ENCODE data around the gene RGS5. TPM values are rescaled to one million over a fixed set of nuclear protein-coding genes. Genes with fewer than 3 reads are reported as not detected.

RGS5 gene
- total RNA-seq, 1 experiment from 2014 or later, result 4.6 TPM

DNA sequence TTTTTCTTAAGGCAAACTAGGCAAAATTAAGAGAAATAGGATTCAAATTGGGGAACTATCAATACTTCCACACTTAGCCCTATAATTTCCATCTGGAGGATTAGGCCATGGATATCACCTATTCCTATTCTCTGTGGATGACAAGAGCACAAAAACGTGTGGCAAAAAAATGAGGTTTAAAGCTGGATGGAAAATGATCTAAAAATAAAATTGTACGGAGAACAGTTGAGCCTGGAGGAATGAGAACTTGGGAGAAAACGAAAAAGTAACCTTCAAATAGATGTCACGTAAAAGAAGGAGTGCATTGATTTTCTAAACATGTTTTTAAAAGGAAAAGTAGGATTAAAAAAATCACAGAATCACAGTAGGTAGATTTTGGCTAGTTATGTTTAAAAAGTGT lies 77.9 kb downstream of the RGS5 start:
- ChIA-PET POLR2A (no interaction called here), RAD21 (ENCODE audit: low non-redundant PET in 1 of 2, low total read pairs in 2 of 2, uncharacterized antibody in 2 of 2, unreplicated experiment in 2 of 2) (no interaction called here), CTCF (no interaction called here)
- BruUV-seq (replicated peaks), result no TSS peak
- H3K4me2 ChIP-seq (ENCODE audit: low read length), result no peak overlapping the region
- intact Hi-C loops (cut with micrococcal nuclease), result no loop called here
- H3K27me3 ChIP-seq (ENCODE audit: insufficient read depth, low read length), result no peaks in the 10 kb centered on the region
- no peak for DNase-seq (ENCODE audit: low read depth, low spot score)
- H3K4me3 ChIP-seq (replicated peaks in 1 of 2; ENCODE audit: low read depth in 1 of 2, low read length in 2 of 2), result no peak overlapping the region
- no peaks in the 10 kb centered on the region for H3K79me2 ChIP-seq (ENCODE audit: insufficient read depth, low read length)
- no peaks in the 10 kb centered on the region for H4K20me1 ChIP-seq (ENCODE audit: insufficient read depth)
- H3K4me1 ChIP-seq (ENCODE audit: control insufficient read depth in 1 of 2, insufficient read depth in 2 of 2, low read length in 2 of 2), result no peaks in the 10 kb centered on the region
- no peaks in the 10 kb centered on the region for H3K36me3 ChIP-seq (ENCODE audit: control insufficient read depth in 1 of 2, insufficient read depth in 2 of 2, low read length in 2 of 2)
- no peak for ATAC-seq
- no peak overlapping the region for H3K27ac ChIP-seq (ENCODE audit: low read depth, low read length)
- no peak overlapping the region for H2AFZ ChIP-seq (ENCODE audit: low read depth, low read length, poor library complexity, severe bottlenecking)
- H3K9me2 ChIP-seq (ENCODE audit: insufficient read depth), result no peaks in the 10 kb centered on the region
- TF ChIP-seq YY1 (IDR thresholded peaks at IDR 0.05; ENCODE audit: extremely low read depth, insufficient replicate concordance, low read depth, low read length) (no peak), ELF1 (IDR thresholded peaks at IDR 0.05; ENCODE audit: borderline replicate concordance, low read depth) (no peak), SRF (IDR thresholded peaks at IDR 0.05; ENCODE audit: low read depth) (no peak), POLR2AphosphoS5 (IDR thresholded peaks at IDR 0.05; ENCODE audit: low read depth, low read length) (no peak), ZFX (IDR thresholded peaks at IDR 0.05) (no peak), EZH2phosphoT487 (IDR thresholded peaks at IDR 0.05; ENCODE audit: borderline replicate concordance) (no peak), JUND (IDR thresholded peaks at IDR 0.05) (no peak), EGR1 (IDR thresholded peaks at IDR 0.05; ENCODE audit: low read depth) (no peak), MAX (IDR thresholded peaks at IDR 0.05) (no peak), CEBPB (IDR thresholded peaks at IDR 0.05; ENCODE audit: low read depth) (no peak), FOSL1 (IDR thresholded peaks at IDR 0.05; ENCODE audit: low read depth) (no peak), SIN3A (IDR thresholded peaks at IDR 0.05; ENCODE audit: low read depth) (no peak), POLR2A (IDR thresholded peaks at IDR 0.05; ENCODE audit: borderline replicate concordance, extremely low read depth, insufficient read depth, insufficient read length) (no peak), CBX3 (IDR thresholded peaks at IDR 0.05; ENCODE audit: low read depth) (no peak)
- TF ChIP-seq, protein P1, sequence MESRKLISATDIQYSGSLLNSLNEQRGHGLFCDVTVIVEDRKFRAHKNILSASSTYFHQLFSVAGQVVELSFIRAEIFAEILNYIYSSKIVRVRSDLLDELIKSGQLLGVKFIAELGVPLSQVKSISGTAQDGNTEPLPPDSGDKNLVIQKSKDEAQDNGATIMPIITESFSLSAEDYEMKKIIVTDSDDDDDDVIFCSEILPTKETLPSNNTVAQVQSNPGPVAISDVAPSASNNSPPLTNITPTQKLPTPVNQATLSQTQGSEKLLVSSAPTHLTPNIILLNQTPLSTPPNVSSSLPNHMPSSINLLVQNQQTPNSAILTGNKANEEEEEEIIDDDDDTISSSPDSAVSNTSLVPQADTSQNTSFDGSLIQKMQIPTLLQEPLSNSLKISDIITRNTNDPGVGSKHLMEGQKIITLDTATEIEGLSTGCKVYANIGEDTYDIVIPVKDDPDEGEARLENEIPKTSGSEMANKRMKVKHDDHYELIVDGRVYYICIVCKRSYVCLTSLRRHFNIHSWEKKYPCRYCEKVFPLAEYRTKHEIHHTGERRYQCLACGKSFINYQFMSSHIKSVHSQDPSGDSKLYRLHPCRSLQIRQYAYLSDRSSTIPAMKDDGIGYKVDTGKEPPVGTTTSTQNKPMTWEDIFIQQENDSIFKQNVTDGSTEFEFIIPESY (IDR thresholded peaks at IDR 0.05; ENCODE audit: extremely low read depth, insufficient replicate concordance, low read length), result no peak
- TF ChIP-seq, protein P2, sequence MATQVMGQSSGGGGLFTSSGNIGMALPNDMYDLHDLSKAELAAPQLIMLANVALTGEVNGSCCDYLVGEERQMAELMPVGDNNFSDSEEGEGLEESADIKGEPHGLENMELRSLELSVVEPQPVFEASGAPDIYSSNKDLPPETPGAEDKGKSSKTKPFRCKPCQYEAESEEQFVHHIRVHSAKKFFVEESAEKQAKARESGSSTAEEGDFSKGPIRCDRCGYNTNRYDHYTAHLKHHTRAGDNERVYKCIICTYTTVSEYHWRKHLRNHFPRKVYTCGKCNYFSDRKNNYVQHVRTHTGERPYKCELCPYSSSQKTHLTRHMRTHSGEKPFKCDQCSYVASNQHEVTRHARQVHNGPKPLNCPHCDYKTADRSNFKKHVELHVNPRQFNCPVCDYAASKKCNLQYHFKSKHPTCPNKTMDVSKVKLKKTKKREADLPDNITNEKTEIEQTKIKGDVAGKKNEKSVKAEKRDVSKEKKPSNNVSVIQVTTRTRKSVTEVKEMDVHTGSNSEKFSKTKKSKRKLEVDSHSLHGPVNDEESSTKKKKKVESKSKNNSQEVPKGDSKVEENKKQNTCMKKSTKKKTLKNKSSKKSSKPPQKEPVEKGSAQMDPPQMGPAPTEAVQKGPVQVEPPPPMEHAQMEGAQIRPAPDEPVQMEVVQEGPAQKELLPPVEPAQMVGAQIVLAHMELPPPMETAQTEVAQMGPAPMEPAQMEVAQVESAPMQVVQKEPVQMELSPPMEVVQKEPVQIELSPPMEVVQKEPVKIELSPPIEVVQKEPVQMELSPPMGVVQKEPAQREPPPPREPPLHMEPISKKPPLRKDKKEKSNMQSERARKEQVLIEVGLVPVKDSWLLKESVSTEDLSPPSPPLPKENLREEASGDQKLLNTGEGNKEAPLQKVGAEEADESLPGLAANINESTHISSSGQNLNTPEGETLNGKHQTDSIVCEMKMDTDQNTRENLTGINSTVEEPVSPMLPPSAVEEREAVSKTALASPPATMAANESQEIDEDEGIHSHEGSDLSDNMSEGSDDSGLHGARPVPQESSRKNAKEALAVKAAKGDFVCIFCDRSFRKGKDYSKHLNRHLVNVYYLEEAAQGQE (IDR thresholded peaks at IDR 0.05; ENCODE audit: low read depth), result no peak
- TF ChIP-seq, protein P3, sequence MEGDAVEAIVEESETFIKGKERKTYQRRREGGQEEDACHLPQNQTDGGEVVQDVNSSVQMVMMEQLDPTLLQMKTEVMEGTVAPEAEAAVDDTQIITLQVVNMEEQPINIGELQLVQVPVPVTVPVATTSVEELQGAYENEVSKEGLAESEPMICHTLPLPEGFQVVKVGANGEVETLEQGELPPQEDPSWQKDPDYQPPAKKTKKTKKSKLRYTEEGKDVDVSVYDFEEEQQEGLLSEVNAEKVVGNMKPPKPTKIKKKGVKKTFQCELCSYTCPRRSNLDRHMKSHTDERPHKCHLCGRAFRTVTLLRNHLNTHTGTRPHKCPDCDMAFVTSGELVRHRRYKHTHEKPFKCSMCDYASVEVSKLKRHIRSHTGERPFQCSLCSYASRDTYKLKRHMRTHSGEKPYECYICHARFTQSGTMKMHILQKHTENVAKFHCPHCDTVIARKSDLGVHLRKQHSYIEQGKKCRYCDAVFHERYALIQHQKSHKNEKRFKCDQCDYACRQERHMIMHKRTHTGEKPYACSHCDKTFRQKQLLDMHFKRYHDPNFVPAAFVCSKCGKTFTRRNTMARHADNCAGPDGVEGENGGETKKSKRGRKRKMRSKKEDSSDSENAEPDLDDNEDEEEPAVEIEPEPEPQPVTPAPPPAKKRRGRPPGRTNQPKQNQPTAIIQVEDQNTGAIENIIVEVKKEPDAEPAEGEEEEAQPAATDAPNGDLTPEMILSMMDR (IDR thresholded peaks at IDR 0.05 in 2 of 3, conservative IDR thresholded peaks at IDR 0.05 in 1 of 3; ENCODE audit: borderline replicate concordance in 1 of 3, insufficient read depth in 1 of 3, low read depth in 2 of 3, low read length in 2 of 3), result no peak
- H3K9me3 ChIP-seq (ENCODE audit: control insufficient read depth in 1 of 2, insufficient read depth in 1 of 2, low read depth in 1 of 2, low read length in 2 of 2), result no peaks in the 10 kb centered on the region
- no peak overlapping the region for H3K9ac ChIP-seq (ENCODE audit: low read length)

Measured in HCT116 (cell line).